Measurements from ENCODE around the gene MAS1L.

The MAS1L gene

GRCh38 chr6:29495571-29495970 is 7.8 kb upstream of the MAS1L start:
- DNase-seq (ENCODE audit: insufficient read length, low spot score), result no peak
- FAIRE-seq, result no peak
- no peak for TF ChIP-seq CTCF (IDR thresholded peaks at IDR 0.05; ENCODE audit: insufficient read depth, missing control alignments)

- DNase-seq (ENCODE audit: insufficient read length, low spot score) (no peak), FAIRE-seq (no peak)
- no peak for TF ChIP-seq CTCF (IDR thresholded peaks at IDR 0.05; ENCODE audit: insufficient read depth, missing control alignments)
Observed at GRCh38 chr6:29494131-29494530, 6.4 kb upstream of the MAS1L start.

GRCh38 chr6:29493261-29493660 is 5.5 kb upstream of the MAS1L start:
- FAIRE-seq (no peak), DNase-seq (ENCODE audit: insufficient read length, low spot score) (no peak)
- no peak for TF ChIP-seq CTCF (IDR thresholded peaks at IDR 0.05; ENCODE audit: insufficient read depth, missing control alignments)

GRCh38 chr6:29491574-29491973 is 3.8 kb upstream of the MAS1L start:
- TF ChIP-seq CTCF (IDR thresholded peaks at IDR 0.05; ENCODE audit: insufficient read depth, missing control alignments), result no peak
- no peak for FAIRE-seq
- no peak for DNase-seq (ENCODE audit: insufficient read length, low spot score)

GRCh38 chr6:29490552-29490951 is 2.8 kb upstream of the MAS1L start:
- TF ChIP-seq CTCF (IDR thresholded peaks at IDR 0.05; ENCODE audit: insufficient read depth, missing control alignments), result no peak
- FAIRE-seq, result no peak
- DNase-seq (ENCODE audit: insufficient read length, low spot score), result no peak

GRCh38 chr6:29490055-29490454 is 2.3 kb upstream of the MAS1L start:
- TF ChIP-seq CTCF (IDR thresholded peaks at IDR 0.05; ENCODE audit: insufficient read depth, missing control alignments), result no peak
- FAIRE-seq (no peak), DNase-seq (ENCODE audit: insufficient read length, low spot score) (no peak)

GRCh38 chr6:29489286-29489685 is 1.5 kb upstream of the MAS1L start:
- TF ChIP-seq CTCF (IDR thresholded peaks at IDR 0.05; ENCODE audit: insufficient read depth, missing control alignments), result no peak
- FAIRE-seq, result no peak

More at GRCh38 chr6:29489286-29489685, 1.5 kb upstream of the MAS1L start:
- DNase-seq (ENCODE audit: insufficient read length, low spot score), result no peak
